PFSK-1 (cell line): ENCODE data around the gene PXDN.
A peak's percentile ranks its signal among the peaks of the same experiment; 100 is the strongest.

Source experiments
- FOXP2 ChIP-seq: optimal IDR thresholded peaks from 2 replicates; pipeline ENCODE3; 2011; ENCODE audit warnings: borderline replicate concordance, control low read depth, inconsistent platforms; ENCODE audit not compliant: insufficient read depth; ENCODE audit errors: extremely low read length, extremely low read depth
- POLR2AphosphoS5 ChIP-seq: IDR thresholded peaks from 2 replicates; pipeline ENCODE4 v1.6.1; 2012; ENCODE audit warnings: low read depth, mild to moderate bottlenecking, control low read depth, low read length, moderate library complexity
- REST ChIP-seq, 2 experiments: IDR thresholded peaks; 2 replicates each; pipeline versions ENCODE4 v1.6.1 to v1.8.0; 2011 to 2012; ENCODE audit warnings: low read depth in 2 of 2, low read length in 2 of 2, control low read depth in 1 of 2, inconsistent platforms in 1 of 2, mild to moderate bottlenecking in 1 of 2, moderate library complexity in 1 of 2; ENCODE audit not compliant: insufficient read depth in 1 of 2
- SIN3A ChIP-seq: IDR thresholded peaks from 2 replicates; pipeline ENCODE4 v1.6.1; 2012; ENCODE audit warnings: mild to moderate bottlenecking, low read length, moderate library complexity, borderline replicate concordance; ENCODE audit not compliant: insufficient read depth
- TAF1 ChIP-seq: IDR thresholded peaks from 2 replicates; pipeline ENCODE4 v1.6.1; 2012; ENCODE audit warnings: low read length, control low read depth, borderline replicate concordance; ENCODE audit not compliant: insufficient read depth

PXDN gene

GRCh38 chr2:1682181-1682440, 62.2 kb downstream of the PXDN start:
- TF ChIP-seq SIN3A = no peak

GRCh38 chr2:1681323-1682180, 62.8 kb downstream of the PXDN start:
- TF ChIP-seq SIN3A (no peak), POLR2AphosphoS5 (0 out of 2 replicates have a peak, but pooled peaks have one; percentile 9)

GRCh38 chr2:1681017-1681318, 63.3 kb downstream of the PXDN start:
- TF ChIP-seq POLR2AphosphoS5 = no peak; the same call in 1 of the 2 replicates
- TF ChIP-seq REST (IDR thresholded peaks at IDR 0.05; ENCODE audit: insufficient read depth in 1 of 2, low read depth in 2 of 2, low read length in 2 of 2) = no peak
- no peak for TF ChIP-seq SIN3A
- TF ChIP-seq FOXP2 = no peak
- TF ChIP-seq TAF1 = no peak

GRCh38 chr2:1680222-1681016, 63.9 kb downstream of the PXDN start:
- TF ChIP-seq SIN3A (no peak), POLR2AphosphoS5 (no peak), TAF1 (no peak), REST (IDR thresholded peaks at IDR 0.05; ENCODE audit: insufficient read depth in 1 of 2, low read depth in 2 of 2, low read length in 2 of 2) (no peak), FOXP2 (no peak)

GRCh38 chr2:1679065-1679464, 65.2 kb downstream of the PXDN start:
- TF ChIP-seq POLR2AphosphoS5 = 0 out of 2 replicates have a peak, but pooled peaks have one; percentile 11

GRCh38 chr2:1678609-1679008, 65.7 kb downstream of the PXDN start:
- TF ChIP-seq FOXP2 = no peak
- no peak for TF ChIP-seq SIN3A
- no peak for TF ChIP-seq TAF1
- TF ChIP-seq REST (IDR thresholded peaks at IDR 0.05; ENCODE audit: insufficient read depth in 1 of 2, low read depth in 2 of 2, low read length in 2 of 2) = no peak
- no peak for TF ChIP-seq POLR2AphosphoS5

GRCh38 chr2:1677821-1678165, 66.5 kb downstream of the PXDN start:
- TF ChIP-seq POLR2AphosphoS5 = no peak
- no peak for TF ChIP-seq FOXP2
- no peak for TF ChIP-seq SIN3A
- no peak for TF ChIP-seq REST (IDR thresholded peaks at IDR 0.05; ENCODE audit: insufficient read depth in 1 of 2, low read depth in 2 of 2, low read length in 2 of 2)
- no peak for TF ChIP-seq TAF1
